GM19397 (cell line): ENCODE measurements around the gene ADSL.
"Not testable (repeated sequence)": the region's sequence is repeated elsewhere in the genome, so short reads cannot be mapped to it uniquely, and the experiment has no call there.

Source experiments
- ATAC-seq: cut with Tn5 transposase; IDR thresholded peaks from one replicate; pipeline ENCODE4 v1.9.1; 2021; ENCODE audit warnings: mild to moderate bottlenecking, moderate library complexity; ENCODE audit not compliant: unreplicated experiment

The ADSL gene

DNA sequence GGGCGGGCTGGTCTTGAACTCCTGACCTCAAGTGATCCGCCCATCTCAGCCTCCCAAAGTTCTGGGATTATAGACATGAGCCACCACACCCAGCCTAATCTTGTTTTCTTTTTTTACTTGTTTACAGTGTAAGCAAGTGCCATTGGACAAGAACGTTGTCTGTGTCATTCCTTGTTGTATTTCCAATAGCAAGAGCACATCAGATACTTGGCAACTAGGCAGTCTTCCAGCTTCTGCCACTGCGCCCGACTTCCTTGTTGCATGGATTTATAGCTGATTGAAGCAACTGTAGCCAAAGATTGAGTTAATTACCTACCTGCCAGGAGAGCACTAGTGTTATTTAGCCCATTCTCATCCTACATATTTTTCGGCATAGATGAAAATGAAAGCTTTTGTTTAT lies 21.0 kb downstream of the ADSL start:
- ATAC-seq = no peak

DNA sequence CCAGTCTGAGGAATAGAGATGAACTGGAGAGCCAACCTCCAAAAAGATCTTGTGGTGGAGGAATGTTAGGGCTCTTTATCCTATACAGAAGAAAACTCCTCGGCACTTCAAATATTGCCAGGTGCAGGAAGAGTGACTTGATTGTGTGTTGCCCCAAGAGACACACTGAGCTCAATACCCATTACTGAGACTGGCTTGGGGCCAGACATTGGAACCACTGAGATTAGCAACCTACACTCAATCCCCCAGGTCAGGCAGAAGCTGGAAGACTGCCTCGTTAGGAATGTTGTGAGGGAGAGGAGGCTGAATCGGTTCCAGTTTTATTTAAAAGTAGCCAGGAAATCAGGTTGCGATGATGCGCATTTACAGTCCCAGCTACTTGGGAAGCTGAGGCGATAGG lies 21.7 kb downstream of the ADSL start:
- ATAC-seq = no peak

DNA sequence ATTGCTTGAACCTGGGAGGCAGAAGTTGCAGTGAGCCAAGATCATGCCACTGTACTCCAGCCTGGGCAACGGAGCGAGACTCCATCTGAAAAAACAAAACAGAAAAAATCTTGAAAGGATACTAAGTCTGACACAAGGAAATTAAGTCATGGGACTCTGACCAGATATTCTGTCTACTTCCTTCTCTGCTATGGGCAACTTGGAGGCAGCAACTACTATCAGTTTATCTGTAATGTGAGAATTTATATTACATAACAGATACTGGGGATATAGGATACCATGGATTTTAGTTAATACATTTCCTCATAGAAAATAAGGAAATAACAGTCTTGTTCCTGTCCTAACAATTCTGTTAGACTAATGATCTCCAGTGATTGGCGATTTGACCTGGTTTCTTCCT lies 22.5 kb downstream of the ADSL start:
- ATAC-seq = no peak

DNA sequence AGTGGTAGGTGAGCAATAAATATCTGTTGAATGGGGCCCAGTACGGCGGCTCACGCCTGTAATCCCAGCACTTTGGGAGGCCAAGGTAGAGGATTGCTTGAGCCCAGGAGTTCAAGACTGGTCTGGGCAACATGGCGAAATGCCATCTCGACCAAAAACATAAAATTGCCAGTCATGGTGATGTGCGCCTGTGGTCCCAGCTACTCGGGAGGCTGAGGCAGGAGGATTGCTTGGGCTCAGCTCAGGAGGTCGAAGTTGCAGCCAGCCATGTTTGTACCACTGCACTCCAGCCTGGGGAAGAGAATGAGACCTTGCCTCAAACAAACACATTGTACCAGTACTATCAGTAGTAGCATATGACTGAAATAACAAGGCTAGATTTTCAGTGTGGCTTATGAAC lies 28.3 kb downstream of the ADSL start:
- no peak for ATAC-seq

DNA sequence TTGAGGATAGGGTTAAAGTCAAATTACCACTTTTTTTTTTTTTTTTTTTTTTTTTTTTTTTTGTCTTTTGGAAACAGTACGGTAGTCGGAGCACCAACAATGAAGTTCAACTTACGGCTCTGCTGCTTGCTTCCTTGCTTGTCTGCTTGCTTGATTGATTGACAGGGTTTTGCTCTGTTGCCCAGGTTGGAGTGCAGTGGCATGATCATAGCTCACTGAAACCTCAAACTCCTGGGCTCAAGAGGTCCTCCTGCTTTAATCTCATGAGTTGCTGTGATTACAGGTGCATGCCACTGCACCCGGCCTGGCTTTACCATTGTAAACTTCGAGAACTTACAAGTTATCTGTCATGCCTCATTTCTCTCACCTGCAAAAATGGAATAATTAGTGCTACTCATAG lies 29.8 kb downstream of the ADSL start:
- ATAC-seq = no peak

DNA sequence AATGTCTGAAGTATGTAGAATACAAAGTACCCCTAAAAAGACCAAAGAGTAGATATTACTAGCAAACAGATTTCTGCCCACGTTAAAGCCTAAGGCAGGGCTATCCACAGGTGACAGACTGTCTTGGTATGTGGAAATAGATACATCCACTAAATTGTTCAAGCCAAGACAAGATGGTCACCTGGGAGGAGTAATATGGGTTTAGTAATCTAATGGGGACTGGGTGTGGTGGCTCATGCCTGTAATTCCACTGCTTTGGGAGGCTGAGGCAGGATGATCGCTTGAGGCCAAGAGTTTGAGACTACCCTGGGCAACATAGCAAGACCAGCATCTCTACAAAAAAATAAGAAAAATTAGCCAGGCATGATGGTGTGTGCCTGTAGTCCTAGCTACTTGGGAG lies 31.6 kb downstream of the ADSL start:
- ATAC-seq = no peak

DNA sequence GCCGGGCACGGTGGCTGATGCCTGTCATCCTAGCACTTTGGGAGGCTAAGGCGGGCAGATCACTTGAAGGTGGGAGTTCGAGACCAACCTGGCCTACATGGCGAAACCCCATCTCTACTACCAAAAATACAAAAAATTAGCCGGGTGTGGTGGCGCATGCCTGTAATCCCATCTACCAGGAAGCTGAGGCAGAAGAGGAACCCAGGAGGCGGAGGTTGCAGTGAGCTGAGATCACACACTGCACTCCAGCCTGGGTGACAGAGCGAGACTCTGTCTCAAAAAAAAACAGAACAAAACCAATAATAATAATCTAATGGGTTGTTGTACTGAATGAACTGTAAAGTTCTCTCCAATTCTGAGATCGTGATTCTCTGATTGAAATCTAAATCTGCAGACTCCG lies 32.1 kb downstream of the ADSL start:
- not testable (repeated sequence) for ATAC-seq

DNA sequence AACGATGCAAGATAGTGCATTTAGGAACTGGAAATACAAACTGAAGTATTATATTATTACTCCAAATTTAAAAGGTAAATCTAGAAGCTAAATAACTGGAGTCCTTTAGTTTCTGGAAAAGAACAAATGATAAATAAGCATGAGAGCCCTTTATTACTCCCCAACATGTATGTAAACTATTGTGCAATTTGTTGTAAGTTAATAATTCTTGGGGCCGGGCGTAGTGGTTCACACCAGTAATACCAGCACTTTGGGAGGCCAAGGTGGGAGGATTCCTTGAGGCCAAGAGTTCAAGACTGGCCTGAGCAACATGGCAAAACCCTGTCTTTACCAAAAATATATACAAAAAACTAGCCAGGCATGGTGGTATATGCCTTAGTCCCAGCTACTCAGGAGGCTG lies 35.2 kb downstream of the ADSL start:
- no peak for ATAC-seq

DNA sequence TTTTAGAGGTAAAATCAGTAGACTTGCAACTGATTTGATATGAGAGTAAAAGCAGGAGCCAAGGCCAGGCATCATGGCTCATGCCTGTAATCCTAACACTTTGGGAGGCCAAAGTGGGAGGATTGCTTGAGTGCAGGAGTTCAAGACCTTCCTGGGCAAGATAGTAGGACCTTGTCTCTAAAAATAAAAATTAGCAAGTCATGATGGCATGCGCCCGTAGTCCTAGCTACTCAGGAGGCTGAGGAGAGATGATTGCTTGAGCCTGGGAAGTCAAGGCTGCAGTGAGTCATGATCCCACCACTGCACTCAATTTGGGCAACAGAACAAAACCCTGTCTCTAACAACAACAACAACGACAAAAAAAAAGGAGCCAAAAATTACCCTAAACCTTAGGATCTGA lies 37.6 kb downstream of the ADSL start:
- no peak for ATAC-seq

DNA sequence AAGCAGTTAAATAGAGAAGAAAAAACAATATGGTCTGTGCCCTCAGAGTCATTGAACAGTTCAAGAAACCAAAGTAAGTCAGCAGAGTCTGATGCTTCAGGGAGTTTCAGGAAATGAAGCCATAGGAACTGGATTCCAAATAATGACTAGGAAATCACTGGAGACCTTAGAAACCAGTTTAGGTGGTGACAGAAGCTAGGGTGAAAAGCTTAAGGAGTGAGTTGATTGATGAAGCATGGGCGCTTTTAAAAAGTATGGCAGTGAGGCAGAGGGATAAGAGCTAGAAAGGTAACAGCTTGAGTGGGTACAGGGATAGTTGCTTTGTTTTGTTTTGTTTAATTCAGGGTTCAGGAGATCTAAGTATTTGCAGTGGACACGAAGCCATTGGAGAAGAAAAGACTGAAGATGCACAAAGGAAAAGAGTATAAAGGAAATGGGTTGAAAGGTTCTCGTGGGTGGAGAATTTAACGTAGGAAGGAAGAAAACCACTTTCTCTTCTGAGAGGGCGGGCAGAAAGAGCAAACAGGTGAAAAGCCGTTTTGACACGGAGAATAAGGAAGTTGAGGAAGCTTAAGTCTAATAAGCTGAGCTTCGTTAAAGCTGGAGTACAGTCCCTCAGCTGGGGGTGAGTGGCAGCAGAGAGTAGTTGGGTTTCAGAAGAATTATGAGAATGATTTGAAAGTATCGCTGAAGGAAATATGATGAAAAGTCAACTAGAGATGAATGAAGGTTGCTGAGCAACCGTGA lies 38.9 kb downstream of the ADSL start:
- ATAC-seq = no peak

DNA sequence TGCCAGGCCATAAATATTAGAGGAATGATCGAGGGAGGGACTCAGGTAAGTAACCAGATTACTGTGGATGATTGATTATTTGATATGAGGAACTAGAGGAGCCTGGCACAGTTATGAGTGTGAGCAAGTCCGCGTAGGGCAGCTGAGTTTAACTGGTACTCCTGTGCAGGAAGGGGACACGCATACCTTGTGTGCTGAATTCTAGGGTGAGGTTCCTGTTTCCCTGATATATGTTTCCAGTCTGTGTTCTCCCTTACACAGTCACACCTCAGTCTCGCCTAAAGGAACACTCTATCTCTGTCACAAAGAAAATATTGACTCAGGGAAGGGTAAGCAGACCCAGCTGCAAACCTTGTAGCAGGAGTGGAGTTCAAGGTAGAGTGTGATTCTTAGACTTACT lies 41.4 kb downstream of the ADSL start:
- ATAC-seq = no peak

DNA sequence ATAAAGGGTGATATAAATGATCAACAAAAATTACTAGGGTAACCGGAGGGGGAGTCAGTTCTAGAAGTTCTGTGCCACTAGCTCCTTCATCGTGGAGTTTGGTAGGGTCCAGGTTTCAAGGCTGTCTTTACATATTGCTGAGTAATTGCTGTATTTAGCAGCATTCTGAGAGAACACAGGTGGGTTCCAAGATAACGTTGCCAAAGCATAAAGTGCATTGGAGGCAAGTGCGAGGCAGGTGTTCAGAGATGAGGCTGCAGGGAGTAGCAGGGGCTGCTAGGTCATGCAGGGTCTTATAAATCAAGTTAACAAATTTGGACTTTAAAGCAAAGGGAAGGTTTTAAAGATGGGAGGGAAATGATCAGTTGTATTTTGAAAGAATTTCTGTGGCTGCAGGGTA lies 41.9 kb downstream of the ADSL start:
- no peak for ATAC-seq

DNA sequence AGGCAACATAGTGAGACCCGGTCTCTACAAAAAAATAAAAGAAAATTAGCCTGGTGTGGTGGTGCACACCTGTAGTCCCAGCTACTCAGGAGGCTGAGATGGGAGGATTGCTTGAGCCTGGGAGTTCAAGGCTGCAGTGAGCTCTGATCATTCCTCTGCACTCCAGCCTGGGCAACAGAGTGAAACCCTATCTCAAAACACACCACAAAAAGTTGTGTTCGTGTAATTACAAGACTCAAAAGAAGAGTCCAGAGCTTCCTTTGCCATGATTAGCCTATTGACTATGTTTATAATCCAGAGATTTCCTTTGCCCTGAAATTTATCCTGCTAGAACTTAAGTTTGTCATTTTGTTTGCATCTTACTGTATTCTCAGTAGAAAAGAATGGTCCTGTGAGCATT lies 45.1 kb downstream of the ADSL start:
- no peak for ATAC-seq

DNA sequence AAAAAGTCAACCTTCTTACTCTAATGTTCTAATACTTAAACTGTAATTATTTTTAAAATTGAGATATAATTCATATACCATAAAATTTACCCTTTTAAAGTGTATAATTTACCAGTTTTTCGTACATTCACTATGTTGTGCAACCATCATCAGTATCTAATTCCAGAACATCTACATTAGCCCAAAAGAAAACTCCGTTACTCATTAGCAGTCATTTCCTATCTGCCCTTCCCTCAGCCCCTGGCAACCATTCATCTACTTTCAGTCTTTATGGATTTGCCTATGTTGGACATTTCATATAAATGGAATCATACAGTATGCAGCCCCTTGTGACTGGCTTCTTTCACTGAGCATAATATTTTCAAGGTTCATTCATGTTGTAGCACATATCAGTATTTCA lies 46.3 kb downstream of the ADSL start:
- no peak for ATAC-seq

DNA sequence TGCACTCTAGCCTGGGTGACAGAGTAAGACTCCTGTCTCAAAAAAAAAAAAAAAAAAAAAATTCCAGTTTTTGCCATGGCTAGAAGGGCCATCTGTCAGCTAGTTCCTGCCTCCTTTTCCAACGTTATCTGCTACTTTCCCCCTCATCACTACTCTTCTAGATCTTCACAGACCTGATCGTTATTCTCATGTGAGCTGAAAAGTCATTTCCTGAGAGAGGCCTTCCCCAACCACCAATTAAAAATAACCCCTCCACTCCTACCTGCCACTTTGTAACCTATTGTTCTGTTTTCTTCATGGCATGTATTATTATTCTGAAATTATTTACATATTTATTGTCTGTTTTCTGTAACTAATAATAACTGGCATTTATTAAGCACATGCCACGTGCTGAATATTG lies 48.3 kb downstream of the ADSL start:
- no peak for ATAC-seq

DNA sequence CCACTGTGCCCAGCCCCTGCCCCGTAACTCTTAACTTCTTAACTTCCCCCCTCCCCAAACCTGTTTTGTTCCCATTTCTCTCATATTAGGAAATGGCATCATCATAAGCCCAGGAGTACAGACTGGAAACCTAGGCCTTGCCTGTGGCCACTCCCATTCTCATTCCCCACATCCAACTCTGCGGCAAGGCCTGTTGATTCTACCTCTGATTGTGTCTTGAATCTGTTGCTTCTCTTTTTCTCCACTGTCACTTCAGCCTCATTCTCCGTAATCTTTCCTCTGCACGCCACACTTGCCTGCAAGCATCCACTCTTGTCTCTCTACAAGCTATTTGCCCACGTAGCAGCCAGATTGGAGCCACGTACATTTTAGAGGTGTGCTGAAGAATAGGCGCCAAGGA lies 49.3 kb downstream of the ADSL start:
- no peak for ATAC-seq

DNA sequence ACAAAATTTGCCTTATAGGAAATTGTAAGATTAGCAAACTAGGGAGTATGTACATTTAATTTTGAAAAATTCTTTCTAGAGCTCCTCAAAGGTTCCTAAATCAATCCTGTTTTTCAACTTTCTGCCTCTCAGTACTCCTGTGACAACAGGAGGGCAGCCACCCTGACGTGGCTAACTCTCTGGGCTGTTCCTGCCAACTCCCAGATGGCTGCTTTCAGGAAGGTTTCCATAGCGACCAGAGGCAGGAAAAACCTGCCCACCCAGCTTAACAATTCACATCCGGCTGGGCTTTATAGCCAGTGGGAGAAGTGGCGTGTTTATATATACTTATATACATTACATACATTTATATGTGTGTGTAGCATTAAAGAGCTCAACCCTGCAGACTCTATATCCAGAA lies 50.6 kb downstream of the ADSL start:
- no peak for ATAC-seq

DNA sequence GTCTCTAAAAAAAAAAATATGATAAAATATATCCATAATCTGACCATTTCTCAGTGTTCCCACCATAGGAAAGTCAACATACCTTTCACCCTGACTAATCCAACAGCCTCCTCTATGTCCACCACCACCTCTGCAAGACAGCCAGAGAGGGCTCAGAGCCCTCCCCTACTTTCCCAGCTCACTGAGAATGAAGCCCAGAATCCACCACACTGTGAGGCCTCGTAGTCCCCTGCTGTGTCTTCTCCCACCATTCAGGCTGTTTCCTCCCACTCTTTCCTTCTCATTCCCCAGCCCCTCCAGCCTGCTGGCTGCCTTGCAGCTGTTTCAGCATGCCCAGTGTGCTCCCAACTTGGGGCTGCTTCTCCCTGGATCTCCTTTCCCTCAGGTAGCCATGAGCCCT lies 51.1 kb downstream of the ADSL start:
- no peak for ATAC-seq

DNA sequence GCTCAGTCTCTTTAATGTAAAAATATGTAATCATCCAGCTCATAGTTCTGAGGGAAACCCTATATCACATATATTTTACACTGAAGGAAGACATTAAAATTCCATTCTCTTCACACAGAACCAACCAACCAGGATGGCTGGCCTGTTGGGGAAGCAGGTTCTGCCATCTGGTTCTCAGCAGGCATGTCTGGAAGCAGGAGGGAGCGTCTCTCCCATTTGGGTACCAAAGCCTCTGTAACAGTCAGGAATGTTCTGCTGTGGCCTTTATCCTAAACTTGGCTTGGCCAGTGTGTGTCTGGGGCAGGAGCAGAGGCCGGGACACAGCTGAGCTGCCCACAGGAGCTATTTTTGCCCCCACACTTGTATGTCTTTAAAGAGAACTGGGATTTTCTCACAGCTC lies 53.3 kb downstream of the ADSL start:
- no peak for ATAC-seq

DNA sequence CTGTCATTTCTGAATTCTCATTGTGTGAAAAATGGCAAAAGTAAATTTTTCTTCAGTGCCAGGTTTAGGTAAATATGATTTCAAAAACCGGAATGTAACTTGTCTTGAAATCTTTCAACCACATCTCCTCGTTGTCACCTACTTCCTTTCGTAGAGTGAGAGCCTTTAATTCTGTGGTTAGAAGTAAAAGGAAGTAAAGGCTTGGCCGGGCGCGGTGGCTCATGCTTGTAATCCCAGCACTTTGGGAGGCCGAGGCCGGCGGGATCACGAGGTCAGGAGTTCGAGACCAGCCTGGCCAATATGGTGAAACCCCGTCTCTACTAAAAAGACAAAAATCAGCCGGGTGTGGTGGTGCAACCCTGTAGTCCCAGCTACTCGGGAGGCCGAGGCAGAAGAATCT lies 53.9 kb downstream of the ADSL start:
- ATAC-seq = no peak

DNA sequence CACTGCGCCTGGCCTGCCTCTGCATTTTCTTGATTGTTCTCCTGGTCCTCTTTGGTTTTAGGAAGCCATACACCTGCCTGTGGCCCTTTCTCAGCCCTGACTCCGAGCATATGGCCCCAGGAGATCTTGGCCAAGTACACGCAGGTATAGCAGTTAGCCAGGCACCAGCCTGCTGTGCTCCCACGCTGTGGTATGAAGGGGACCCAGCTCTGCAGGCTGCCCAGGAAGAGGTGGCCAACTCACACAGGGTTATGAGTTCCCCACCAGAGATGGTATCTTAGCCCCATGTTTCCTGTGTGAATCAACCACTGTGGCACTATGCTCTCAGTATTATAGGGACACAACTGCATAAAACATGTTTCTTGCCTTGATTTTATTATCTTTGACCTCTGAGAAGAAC lies 55.2 kb downstream of the ADSL start:
- ATAC-seq = no peak

DNA sequence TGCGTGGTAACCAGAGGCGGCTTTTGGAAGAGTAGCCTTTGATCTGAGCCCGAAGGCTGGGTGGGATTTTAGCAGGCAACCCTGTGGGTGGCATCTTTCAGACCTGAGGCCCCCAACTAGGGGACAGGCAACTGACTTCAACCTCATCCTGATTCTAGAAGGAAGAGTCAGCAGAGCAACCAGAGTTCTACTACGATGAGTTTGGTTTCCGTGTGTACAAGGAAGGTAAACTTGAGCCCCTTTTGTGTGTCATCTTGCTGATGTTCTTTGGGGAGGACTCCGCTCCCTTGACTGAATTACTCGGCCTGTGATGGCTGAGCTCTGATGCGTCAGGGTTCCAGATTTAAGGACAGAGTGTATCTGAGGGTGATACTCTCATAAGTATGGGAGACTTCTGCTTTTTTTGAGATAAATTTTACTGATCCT lies 55.7 kb downstream of the ADSL start:
- no peak for ATAC-seq

DNA sequence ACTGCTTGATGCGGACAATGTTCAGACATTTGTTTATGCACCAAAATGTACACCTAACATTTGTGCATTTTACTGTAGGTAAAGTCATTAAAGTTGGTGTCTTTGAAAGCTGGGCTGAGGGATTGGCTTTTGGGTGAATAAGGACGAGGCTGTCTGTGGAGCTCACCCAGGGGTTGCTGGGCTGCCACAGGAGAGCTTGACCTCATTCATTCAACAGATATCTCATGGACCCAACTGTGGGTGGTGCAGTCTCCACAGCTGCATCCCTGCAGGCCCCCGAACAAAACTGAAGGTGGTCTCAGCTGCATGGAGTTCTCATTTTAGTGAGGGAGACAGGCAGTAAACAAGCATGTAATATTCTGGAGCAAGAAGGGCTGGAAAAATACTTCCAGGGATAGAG lies 56.8 kb downstream of the ADSL start:
- no peak for ATAC-seq
